Subcutaneous adipose tissue (tissue), 4 donors: Measurements from ENCODE around the gene PTAR1. TPM values are rescaled to one million over a fixed set of nuclear protein-coding genes. Genes with fewer than 3 reads are reported as not detected.

Experiments used
- total RNA-seq, 4 donors: library from RNA; depleted of rRNA; stranded (reverse); fragments of >200 nt; gene quantifications; one replicate each; pipeline ENCODE4 v1.1.0, GENCODE V29; 2016
- TF ChIP-seq, protein P1 (sequence below): fragments of 450-650 bp; IDR thresholded peaks from one replicate; pipeline ENCODE4 v1.5.1; 2016; ENCODE audit warnings: low read depth, mild to moderate bottlenecking, control low read depth, antibody characterized with exemption, moderate library complexity

Gene PTAR1
- 10 to 100 TPM; 78.0 to 84.1 (median 81.1) TPM for total RNA-seq

DNA sequence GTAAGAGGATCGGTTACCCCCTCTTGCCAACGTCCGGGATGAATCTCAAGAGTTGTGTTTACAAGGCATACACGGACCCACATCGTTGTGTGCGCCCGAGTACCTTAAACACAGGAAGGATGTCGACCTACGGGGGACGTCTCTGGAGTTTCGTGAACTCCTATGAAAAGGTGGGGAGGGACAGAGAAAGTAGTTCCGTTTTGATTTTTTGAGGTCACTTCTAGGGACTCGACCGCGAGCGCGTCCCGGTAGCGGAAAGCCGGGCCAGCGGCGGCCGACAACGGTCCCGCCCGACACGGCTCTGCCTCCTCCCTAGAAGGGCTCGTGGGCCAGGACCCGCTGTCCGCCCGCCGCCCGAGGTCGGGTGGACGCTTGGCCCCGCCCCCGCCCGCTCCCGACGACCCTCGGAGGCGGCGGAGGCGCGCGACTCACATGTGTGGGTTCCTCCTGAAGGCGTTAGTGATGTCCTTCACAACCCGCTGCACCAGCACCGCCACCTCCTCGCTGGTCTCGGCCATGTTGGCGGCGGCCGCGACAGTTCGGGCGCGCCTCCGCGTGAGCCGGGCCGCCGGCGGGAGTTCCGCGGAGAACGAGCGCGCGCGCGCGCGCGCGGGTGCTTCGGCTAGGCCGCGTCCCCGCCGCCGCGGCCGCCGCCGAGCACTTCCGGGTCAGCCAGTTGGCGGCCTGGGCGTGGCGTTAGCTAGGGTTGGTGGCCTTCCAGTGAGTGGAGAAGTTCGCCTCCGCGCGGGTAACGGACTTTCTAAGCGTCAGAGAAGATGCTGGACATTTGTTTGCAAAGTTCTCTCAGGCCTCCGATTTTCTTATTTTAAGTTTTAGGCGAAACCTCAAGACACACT, at the start of gene PTAR1:
TSS of gene PTAR1 (minus strand) at position 591 of the 857 bp plus-strand sequence. CDS start at position 518, 73 bp downstream.
- TF ChIP-seq, protein P1, sequence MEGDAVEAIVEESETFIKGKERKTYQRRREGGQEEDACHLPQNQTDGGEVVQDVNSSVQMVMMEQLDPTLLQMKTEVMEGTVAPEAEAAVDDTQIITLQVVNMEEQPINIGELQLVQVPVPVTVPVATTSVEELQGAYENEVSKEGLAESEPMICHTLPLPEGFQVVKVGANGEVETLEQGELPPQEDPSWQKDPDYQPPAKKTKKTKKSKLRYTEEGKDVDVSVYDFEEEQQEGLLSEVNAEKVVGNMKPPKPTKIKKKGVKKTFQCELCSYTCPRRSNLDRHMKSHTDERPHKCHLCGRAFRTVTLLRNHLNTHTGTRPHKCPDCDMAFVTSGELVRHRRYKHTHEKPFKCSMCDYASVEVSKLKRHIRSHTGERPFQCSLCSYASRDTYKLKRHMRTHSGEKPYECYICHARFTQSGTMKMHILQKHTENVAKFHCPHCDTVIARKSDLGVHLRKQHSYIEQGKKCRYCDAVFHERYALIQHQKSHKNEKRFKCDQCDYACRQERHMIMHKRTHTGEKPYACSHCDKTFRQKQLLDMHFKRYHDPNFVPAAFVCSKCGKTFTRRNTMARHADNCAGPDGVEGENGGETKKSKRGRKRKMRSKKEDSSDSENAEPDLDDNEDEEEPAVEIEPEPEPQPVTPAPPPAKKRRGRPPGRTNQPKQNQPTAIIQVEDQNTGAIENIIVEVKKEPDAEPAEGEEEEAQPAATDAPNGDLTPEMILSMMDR, result no peak

DNA sequence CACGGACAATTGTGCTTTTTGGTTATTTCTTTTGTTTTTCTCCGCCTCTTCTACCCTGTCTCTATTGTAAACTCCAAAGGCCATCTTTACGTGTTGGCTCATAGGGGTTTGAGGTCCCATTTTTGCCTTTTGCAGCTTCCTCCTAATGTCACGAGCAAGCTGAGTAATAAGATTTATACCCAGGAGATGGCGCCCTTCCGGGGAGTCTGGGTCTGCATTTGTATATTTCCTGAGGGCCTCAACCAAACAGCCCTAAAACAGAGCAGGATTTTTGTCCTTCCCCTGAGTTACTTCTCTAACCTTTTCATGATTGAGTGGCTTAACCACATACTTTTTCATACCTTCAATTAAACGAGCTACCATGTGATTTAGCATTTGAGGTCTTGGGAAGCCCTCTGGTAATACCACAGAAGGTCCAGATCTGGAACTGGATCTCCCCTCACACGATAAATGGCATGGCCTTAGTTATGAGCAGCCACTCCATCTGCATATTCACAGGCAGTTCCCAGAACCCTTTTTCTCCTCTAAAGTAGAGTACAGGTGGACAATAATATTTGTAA, 49.6 kb upstream of the PTAR1 start:
- TF ChIP-seq, protein P1, result no peak

GRCh38 chr9:69806627-69807026, 46.8 kb upstream of the PTAR1 start:
- TF ChIP-seq, protein P1, result no peak

GRCh38 chr9:69805962-69806515, 46.2 kb upstream of the PTAR1 start:
- TF ChIP-seq, protein P1, result no peak

GRCh38 chr9:69801989-69802388, 42.2 kb upstream of the PTAR1 start:
- TF ChIP-seq, protein P1, result no peak

DNA sequence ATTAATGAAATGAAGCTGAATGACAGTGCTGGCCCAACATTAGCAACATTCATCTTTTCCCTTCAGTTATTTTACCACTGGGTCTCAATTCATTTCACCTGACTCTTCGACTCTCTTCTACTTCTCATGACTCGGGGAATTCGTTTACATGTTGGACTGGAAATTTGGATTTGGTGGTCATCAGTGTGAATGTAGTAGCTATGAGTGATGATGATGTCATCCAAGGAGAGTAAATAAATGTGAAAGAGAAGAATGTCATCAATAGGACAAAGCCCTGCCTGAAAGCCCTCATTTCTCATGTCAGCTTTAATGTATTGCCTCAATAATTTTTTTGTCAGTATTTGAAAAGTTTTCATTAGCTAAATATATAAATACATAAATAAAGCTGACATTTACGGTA, 38.9 kb upstream of the PTAR1 start:
- TF ChIP-seq, protein P1, result no peak

- TF ChIP-seq, protein P1, result no peak
These were observed 37.9 kb upstream of the PTAR1 start for GRCh38 chr9:69797675-69798074.
